ENCODE data around the gene ENPEP. TPM values are rescaled to one million over a fixed set of nuclear protein-coding genes. Genes with fewer than 3 reads are reported as not detected.

ENPEP gene
- total and polyA plus RNA-seq, 2 of the 13 experiments (the other 11 are each of a cell fraction or from before 2014, with no cell fraction given): not detected

GRCh38 chr4:110487873-110488272 is 11.9 kb downstream of the ENPEP start:
- POLR2A ChIA-PET: no interaction called here
- no peaks in the 10 kb centered on the region for H3K27me3 ChIP-seq (ENCODE audit: control insufficient read depth in 1 of 2, insufficient read depth in 2 of 2, low read length in 2 of 2)
- no TSS peak for BruUV-seq (replicated peaks)
- no peaks in the 10 kb centered on the region for H3K36me3 ChIP-seq (replicated peaks in 1 of 2; ENCODE audit: control insufficient read depth in 1 of 2, insufficient read depth in 2 of 2, low read length in 2 of 2)
- in situ Hi-C loops (cut with HindIII; ENCODE audit: extremely low pct_ligation_motif_present, low pct_unique_long_range_greater_than_20kb): no loop called here
- no peaks in the 10 kb centered on the region for H3K9me3 ChIP-seq (ENCODE audit: low read length)
- H3K79me2 ChIP-seq (ENCODE audit: insufficient read depth, low read length): no peaks in the 10 kb centered on the region
- no peak overlapping the region for H3K4me2 ChIP-seq (ENCODE audit: low read depth, low read length)
- DNase-seq (ENCODE audit: low spot score) (peak; percentile 56), ATAC-seq (peak; percentile 91), FAIRE-seq (peak; percentile 39)
- intact Hi-C loops (cut with micrococcal nuclease; ENCODE audit: unreplicated experiment): no loop called here
- no peak overlapping the region for H3K9ac ChIP-seq (ENCODE audit: insufficient read depth, low read depth, low read length)
- no peak overlapping the region for H2AFZ ChIP-seq (ENCODE audit: low read length)
- H3K27ac ChIP-seq (ENCODE audit: extremely low read length, insufficient read depth, low read length): no peak overlapping the region
- CTCF ChIA-PET (ENCODE audit: low intra/inter-chr PET ratio, low total read pairs): no interaction called here
- 0 out of 2 replicates have a peak, but pooled peaks have one; percentile 24 for TF ChIP-seq PRDM10 (CRISPR knock-in tag; IDR thresholded peaks at IDR 0.05; ENCODE audit: low read depth)
- TF ChIP-seq HNF4G (IDR thresholded peaks at IDR 0.05; ENCODE audit: borderline replicate concordance, low read depth, low read length): 0 out of 2 replicates have a peak, but pooled peaks have one; percentile 18
- no peak for TF ChIP-seq HNF4G (CRISPR knock-in tag; IDR thresholded peaks at IDR 0.05; ENCODE audit: borderline replicate concordance, low read depth)
- peak; percentile 35; the same call in 1 of the 2 replicates for TF ChIP-seq SOX5 (CRISPR knock-in tag; IDR thresholded peaks at IDR 0.05; ENCODE audit: borderline replicate concordance)
- no peak for TF ChIP-seq ZNF792 (CRISPR knock-in tag; IDR thresholded peaks at IDR 0.05)
- TF ChIP-seq PHF21A (CRISPR knock-in tag; IDR thresholded peaks at IDR 0.05): 0 out of 2 replicates have a peak, but pooled peaks have one; percentile 18
- TF ChIP-seq SRSF4 (IDR thresholded peaks at IDR 0.05; ENCODE audit: low read depth, low read length, poor library complexity, severe bottlenecking): no peak
- peak; percentile 93 for TF ChIP-seq PPARG (CRISPR knock-in tag; conservative IDR thresholded peaks at IDR 0.05)
- no peak for TF ChIP-seq FOXP1 (IDR thresholded peaks at IDR 0.05)
- TF ChIP-seq FOXP1 (CRISPR knock-in tag; IDR thresholded peaks at IDR 0.05): peak; percentile 43; the same call in 1 of the 2 replicates
- peak; percentile 64; the same call in 1 of the 2 replicates for TF ChIP-seq TFAP4 (IDR thresholded peaks at IDR 0.05; ENCODE audit: borderline replicate concordance, low read depth)
- peak; percentile 79; the same call in 1 of the 2 replicates for TF ChIP-seq TGIF2 (CRISPR knock-in tag; IDR thresholded peaks at IDR 0.05)
- peak; percentile 83 for TF ChIP-seq RXRB (CRISPR knock-in tag; IDR thresholded peaks at IDR 0.05; ENCODE audit: borderline replicate concordance)
- TF ChIP-seq NR2C2 (CRISPR knock-in tag; IDR thresholded peaks at IDR 0.05; ENCODE audit: borderline replicate concordance): no peak
- peak; percentile 47 for TF ChIP-seq SAP130 (CRISPR knock-in tag; IDR thresholded peaks at IDR 0.05; ENCODE audit: low read depth)
- TF ChIP-seq GATA4 (IDR thresholded peaks at IDR 0.05; ENCODE audit: borderline replicate concordance, low read depth): no peak
- TF ChIP-seq CEBPB (IDR thresholded peaks at IDR 0.05; ENCODE audit: borderline replicate concordance, low read depth, low read length): peak; percentile 38; the same call in 1 of the 2 replicates
- TF ChIP-seq NFE2L2 (IDR thresholded peaks at IDR 0.05; ENCODE audit: low read length): no peak
- peak; percentile 35 for TF ChIP-seq HNF4A (CRISPR knock-in tag; IDR thresholded peaks at IDR 0.05)
- TF ChIP-seq ZBTB8A (CRISPR knock-in tag; IDR thresholded peaks at IDR 0.05; ENCODE audit: borderline replicate concordance, low read depth): no peak
- no peak for TF ChIP-seq REXO4 (CRISPR knock-in tag; IDR thresholded peaks at IDR 0.05; ENCODE audit: borderline replicate concordance)
- TF ChIP-seq SOX13 (IDR thresholded peaks at IDR 0.05): no peak
- peak in 1 of 2 experiments; percentile 31; a peak in 1 of 4 replicates for TF ChIP-seq SOX13 (CRISPR knock-in tag; conservative IDR thresholded peaks at IDR 0.05 in 1 of 2, IDR thresholded peaks at IDR 0.05 in 1 of 2)
- no peak for TF ChIP-seq ZNF615 (CRISPR knock-in tag; IDR thresholded peaks at IDR 0.05; ENCODE audit: borderline replicate concordance)
- TF ChIP-seq CEBPG (CRISPR knock-in tag; IDR thresholded peaks at IDR 0.05): peak; percentile 53; the same call in 1 of the 2 replicates
- H3K4me3 ChIP-seq (replicated peaks in 1 of 3; ENCODE audit: insufficient read depth in 1 of 3, low read depth in 2 of 3, low read length in 3 of 3): no peak overlapping the region
- peaks cover 24% of the 10 kb centered on the region for H3K4me1 ChIP-seq (ENCODE audit: insufficient read depth, low read length)
- no peaks in the 10 kb centered on the region for H4K20me1 ChIP-seq (ENCODE audit: insufficient read depth, low read length)

All from HepG2 (cell line).